ENCODE measurements around the gene IER2. TPM values are rescaled to one million over a fixed set of nuclear protein-coding genes. Genes with fewer than 3 reads are reported as not detected.
"Not testable (repeated sequence)": the region's sequence is repeated elsewhere in the genome, so short reads cannot be mapped to it uniquely, and the experiment has no call there.

Gene IER2
- total RNA-seq, 2 donors from 2014 or later: 73.1 to 130 TPM

DNA sequence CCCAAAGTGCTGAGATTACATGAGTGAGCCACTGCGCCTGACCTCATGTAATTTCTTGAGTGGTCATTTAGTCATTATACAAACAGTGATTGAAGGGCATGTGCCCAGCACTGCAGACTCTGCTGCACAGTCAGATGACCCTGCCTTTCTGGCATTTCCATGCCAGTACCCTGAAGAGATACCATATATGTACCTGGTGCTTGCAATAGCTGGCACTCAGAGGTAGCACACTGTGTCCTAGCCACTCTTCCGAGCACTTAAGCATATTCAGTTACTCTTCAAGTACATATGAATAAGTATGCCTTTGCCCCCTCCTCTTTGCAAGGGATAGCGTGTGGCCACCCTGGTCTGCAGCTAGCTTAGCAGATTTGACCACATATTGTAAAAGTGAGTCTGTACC lies 15.6 kb upstream of the IER2 start:
- no peak for DNase-seq (ENCODE audit: low spot score)
- intact Hi-C loops (cut with DNase I): no loop called here

GRCh38 chr19:13135068-13136062 lies 14.8 kb upstream of the IER2 start:
- intact Hi-C loops (cut with DNase I): no loop called here
- DNase-seq (ENCODE audit: low spot score): no peak

GRCh38 chr19:13137290-13137794 lies 12.9 kb upstream of the IER2 start:
- DNase-seq (ENCODE audit: low spot score): no peak
- intact Hi-C loops (cut with DNase I): no loop called here

GRCh38 chr19:13138171-13138915 lies 11.9 kb upstream of the IER2 start:
- DNase-seq (ENCODE audit: low spot score): no peak
- intact Hi-C loops (cut with DNase I): no loop called here

DNA sequence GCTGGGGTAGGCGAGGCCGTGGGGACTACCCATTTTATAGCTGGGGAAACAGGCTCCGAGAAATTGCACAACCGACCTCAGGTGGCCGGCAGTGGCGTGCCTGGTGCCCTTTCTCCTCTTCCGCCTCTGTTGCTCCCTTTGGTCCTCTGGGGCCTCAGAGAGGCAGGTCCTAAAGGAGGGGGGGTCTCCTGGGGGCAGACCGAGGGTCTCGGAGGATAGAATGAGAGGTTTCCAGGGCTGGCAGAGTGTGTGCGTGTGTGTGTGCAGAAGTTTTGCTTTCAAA lies 11.4 kb upstream of the IER2 start:
- intact Hi-C loops (cut with DNase I): no loop called here
- DNase-seq (ENCODE audit: low spot score): no peak

GRCh38 chr19:13139633-13140311 lies 10.4 kb upstream of the IER2 start:
- no peak for DNase-seq (ENCODE audit: low spot score)
- intact Hi-C loops (cut with DNase I): no loop called here

GRCh38 chr19:13146763-13147563 lies 3.2 kb upstream of the IER2 start:
- no peak for DNase-seq (ENCODE audit: low spot score)
- intact Hi-C loops (cut with DNase I): no loop called here

DNA sequence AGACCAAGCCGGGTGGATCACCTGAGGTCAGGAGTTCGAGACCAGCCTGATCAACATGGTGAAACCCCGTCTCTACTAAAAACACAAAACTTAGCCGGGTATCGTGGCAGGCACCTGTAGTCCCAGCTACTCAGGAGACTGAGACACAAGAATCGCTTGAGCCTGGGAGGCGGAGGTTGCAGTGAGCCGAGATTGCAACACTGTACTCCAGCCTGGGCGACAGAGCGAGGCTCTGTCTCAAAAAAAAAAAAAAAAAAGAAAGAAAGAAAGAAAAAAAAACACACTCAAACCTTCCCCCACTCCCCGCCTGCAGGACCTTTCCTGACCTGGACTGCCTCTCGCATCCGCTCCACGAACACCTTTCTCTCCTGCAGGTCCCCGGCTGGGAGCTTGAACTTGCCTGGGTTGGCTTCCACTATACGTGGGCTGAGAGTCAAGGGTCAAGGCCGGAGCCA lies 1.0 kb upstream of the IER2 start:
- DNase-seq (ENCODE audit: low spot score); intact Hi-C loops (cut with DNase I): not testable (repeated sequence)

- intact Hi-C loops (cut with DNase I): loop anchor here in 1 of 2 donors (10.0 kb wide), 1 partner anchor 695 kb away; no protein-coding TSS in a partner anchor
- no peak for DNase-seq (ENCODE audit: low spot score)
These were observed 504 bp upstream of the IER2 start for GRCh38 chr19:13149628-13150186.

GRCh38 chr19:13150931-13151604 lies 857 bp downstream of the IER2 start:
- DNase-seq (ENCODE audit: low spot score): no peak
- intact Hi-C loops (cut with DNase I): loop anchor here in 1 of 2 donors (10.0 kb wide), 1 partner anchor 694 kb away; no protein-coding TSS in a partner anchor

GRCh38 chr19:13151605-13152355 lies 1.6 kb downstream of the IER2 start:
- intact Hi-C loops (cut with DNase I): loop anchor here in 1 of 2 donors (10.0 kb wide), 1 partner anchor 693 kb away; no protein-coding TSS in a partner anchor
- peak; percentile 99 for DNase-seq (ENCODE audit: low spot score)

DNA sequence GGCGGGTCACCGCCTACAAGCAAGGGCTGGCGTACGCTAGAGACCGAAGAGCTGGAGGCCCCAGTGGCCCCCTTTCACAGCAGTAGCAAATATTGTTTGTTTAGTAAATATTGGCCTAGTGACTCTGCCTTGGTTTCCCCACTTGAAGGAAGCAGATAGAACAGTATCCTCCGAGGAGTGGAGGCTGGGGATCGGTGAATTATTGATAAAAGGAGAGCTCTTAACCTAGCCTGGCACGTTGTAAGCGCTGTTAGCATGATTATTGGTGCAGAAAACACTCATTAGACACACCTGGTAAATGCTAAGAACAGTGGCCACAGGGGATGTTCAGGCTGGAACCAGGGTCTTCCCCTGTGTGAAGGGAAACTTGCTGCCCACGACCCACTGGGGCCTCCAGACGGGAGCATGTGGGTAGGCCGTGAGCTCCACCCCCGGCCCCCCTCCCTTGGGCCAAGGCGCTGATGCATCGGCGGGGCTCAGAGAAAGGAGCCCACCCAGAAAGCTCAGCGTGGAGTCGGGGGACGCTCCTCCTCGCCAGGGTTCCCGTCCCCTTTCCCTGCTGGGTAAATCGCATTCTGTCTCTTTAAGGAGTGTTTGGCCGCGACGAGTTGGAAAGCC lies 2.3 kb downstream of the IER2 start:
- intact Hi-C loops (cut with DNase I): loop anchor here in 1 of 2 donors (10.0 kb wide), 1 partner anchor 692 kb away; no protein-coding TSS in a partner anchor
- DNase-seq (ENCODE audit: low spot score): no peak

- DNase-seq (ENCODE audit: low spot score): peak; percentile 99
- intact Hi-C loops (cut with DNase I): loop anchor here in 1 of 2 donors (10.0 kb wide), 1 partner anchor 692 kb away; no protein-coding TSS in a partner anchor
These were observed 2.9 kb downstream of the IER2 start for GRCh38 chr19:13152974-13153568.

DNA sequence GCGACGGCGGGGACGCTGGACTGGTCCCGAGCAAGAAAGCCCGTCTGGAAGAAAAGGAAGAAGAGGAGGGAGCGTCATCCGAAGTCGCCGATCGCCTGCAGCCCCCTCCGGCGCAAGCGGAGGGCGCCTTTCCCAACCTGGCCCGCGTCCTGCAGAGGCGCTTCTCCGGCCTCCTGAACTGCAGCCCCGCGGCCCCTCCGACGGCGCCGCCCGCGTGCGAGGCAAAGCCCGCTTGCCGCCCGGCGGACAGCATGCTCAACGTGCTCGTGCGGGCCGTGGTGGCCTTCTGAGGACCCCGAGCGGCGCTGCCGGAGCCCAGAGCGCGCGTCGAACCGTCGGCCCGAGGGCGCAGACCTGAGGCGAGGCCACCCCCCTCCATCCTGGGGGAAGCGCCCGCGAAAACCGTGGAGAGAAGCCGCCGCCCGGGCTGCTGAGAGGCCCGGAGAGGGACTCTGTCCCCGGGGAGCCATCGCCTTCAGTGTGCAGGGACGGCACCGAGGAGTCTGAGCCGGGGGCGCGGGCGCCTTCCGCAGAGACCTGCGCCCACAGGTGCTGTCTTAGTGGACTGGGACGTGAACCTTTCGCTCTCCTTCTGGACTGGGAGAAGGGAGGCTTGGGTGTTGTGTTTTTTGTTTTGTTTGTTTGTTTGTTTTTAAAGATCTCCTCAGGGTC lies 3.5 kb downstream of the IER2 start:
- DNase-seq (ENCODE audit: low spot score): peak; percentile 87
- intact Hi-C loops (cut with DNase I): loop anchor here in 1 of 2 donors (10.0 kb wide), 1 partner anchor 691 kb away; no protein-coding TSS in a partner anchor

DNA sequence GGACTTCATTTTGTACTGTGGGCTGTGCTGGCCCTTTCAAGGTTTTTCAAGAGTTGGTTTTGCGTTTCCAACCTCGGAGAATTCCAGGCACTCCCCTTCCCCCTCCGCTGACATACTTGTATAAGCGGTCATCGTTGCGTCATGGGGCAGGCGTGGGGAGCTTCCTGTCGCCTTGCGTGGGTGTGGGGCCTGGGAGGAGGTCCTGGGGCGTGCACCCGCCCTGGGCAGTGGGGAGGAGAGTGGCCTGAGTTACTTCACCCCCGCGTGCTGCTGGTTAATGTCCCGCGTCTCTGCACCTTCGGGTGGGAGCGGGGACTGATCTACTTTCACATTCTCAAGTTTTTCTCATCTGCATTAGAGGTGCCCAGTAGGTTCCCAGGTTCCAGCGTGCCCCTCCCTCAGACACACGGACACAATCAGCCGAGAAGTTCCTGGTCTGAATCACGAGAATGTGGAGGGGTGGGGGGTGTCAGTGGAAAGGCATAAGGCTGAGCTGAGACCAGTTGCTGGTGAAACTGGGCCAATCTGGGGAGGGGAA lies 4.1 kb downstream of the IER2 start:
- peak; percentile 99 for DNase-seq (ENCODE audit: low spot score)
- intact Hi-C loops (cut with DNase I): loop anchor here in 1 of 2 donors (10.0 kb wide), 1 partner anchor 690 kb away; no protein-coding TSS in a partner anchor
